A549 (cell line): ENCODE results near the gene OGDHL.

Experiments
- ATOH8 ChIP-seq: fragments of 250-450 bp; sonication (Bioruptor Pico); IDR thresholded peaks from 2 replicates; pipeline ENCODE4 v1.5.0; 2020; ENCODE audit warnings: low read depth, mild to moderate bottlenecking, moderate library complexity
- BHLHE40 ChIP-seq: IDR thresholded peaks from 2 replicates; pipeline ENCODE4 v1.6.1; 2012; ENCODE audit warnings: low read depth, low read length, inconsistent platforms
- CHD4 ChIP-seq: fragments of 200-600 bp; sonication (generic); IDR thresholded peaks from 2 replicates; pipeline ENCODE4 v1.6.1; 2016; ENCODE audit warnings: antibody characterized with exemption, mild to moderate bottlenecking, borderline replicate concordance
- CTCF ChIP-seq: fragments of >200 bp; sonication (Bioruptor Twin); formaldehyde crosslinking; IDR thresholded peaks from 3 replicates; pipeline ENCODE4 v1.5.1; 2016
- JUNB ChIP-seq: fragments of >200 bp; sonication (Bioruptor Twin); formaldehyde crosslinking; IDR thresholded peaks from 2 replicates; pipeline ENCODE4 v1.6.1; 2016
- KDM1A ChIP-seq: fragments of 200-600 bp; sonication (generic); IDR thresholded peaks from 2 replicates; pipeline ENCODE4 v1.6.1; 2016; ENCODE audit warnings: low read depth, mild to moderate bottlenecking
- MAFK ChIP-seq: fragments of 450-650 bp; IDR thresholded peaks from 2 replicates; pipeline ENCODE4 v1.6.1; 2014; ENCODE audit not compliant: partially characterized antibody
- NR3C1 ChIP-seq: fragments of >200 bp; sonication (Bioruptor Twin); formaldehyde crosslinking; IDR thresholded peaks from 3 replicates; pipeline ENCODE4 v1.6.1; 2017
- PBX3 ChIP-seq: IDR thresholded peaks from 2 replicates; pipeline ENCODE4 v1.6.1; 2012
- REST ChIP-seq: fragments of 200-600 bp; sonication (generic); IDR thresholded peaks from 2 replicates; pipeline ENCODE4 v1.6.1; 2016; ENCODE audit warnings: antibody characterized with exemption, mild to moderate bottlenecking, moderate library complexity

GRCh38 chr10:49688920-49689319 is 73.2 kb downstream of the OGDHL start:
- TF ChIP-seq CTCF (no peak), JUNB (no peak), PBX3 (no peak), BHLHE40 (no peak), REST (no peak), MAFK (no peak), KDM1A (no peak), CHD4 (no peak), NR3C1 (no peak), ATOH8 (CRISPR knock-in tag) (no peak)
